ENCODE results near the gene P3H3. TPM values are rescaled to one million over a fixed set of nuclear protein-coding genes. Genes with fewer than 3 reads are reported as not detected.

P3H3 gene
- polyA plus RNA-seq, 1 donor (not counting 4 experiments of a cell fraction or from before 2014, with no cell fraction given): 3.9 TPM

DNA sequence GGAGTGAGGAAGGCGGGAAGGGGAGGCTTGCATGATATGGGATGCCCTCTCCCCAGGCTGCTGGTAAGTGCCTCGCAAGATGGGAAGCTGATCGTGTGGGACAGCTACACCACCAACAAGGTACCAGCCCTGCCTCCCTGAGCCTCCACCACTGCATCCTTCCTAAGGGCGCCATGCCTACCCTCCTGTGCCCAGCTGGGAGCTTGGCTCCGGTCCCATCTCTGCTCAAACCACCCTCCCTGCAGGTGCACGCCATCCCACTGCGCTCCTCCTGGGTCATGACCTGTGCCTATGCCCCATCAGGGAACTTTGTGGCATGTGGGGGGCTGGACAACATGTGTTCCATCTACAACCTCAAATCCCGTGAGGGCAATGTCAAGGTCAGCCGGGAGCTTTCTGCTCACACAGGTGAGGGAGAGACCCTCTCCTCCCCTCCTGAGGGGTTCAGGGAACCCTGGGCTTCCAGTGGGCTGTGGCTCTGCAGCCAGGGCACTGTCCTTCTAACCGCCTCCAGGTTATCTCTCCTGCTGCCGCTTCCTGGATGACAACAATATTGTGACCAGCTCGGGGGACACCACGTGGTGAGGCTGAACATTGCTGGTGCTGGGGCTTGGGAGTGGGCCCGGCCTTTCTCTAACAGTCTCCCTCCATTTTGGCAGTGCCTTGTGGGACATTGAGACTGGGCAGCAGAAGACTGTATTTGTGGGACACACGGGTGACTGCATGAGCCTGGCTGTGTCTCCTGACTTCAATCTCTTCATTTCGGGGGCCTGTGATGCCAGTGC, 15.1 kb downstream of the P3H3 start:
- dilution Hi-C loops (cut with MboI; ENCODE audit: extremely low pct_ligation_motif_present, low sequenced_read_pairs): no loop called here
- no peak overlapping the region for H3K27ac ChIP-seq (ENCODE audit: control insufficient read depth, insufficient read depth, low read length)
- H3K9me3 ChIP-seq (ENCODE audit: control insufficient read depth, low read depth, low read length): no peaks in the 10 kb centered on the region
- no peak for FAIRE-seq
- no peak overlapping the region for H3K9ac ChIP-seq (ENCODE audit: control insufficient read depth, extremely low read depth, insufficient read depth, low read length)
- no peaks in the 10 kb centered on the region for H3K4me1 ChIP-seq (ENCODE audit: control insufficient read depth, extremely low read depth, insufficient read depth, low read length)
- no peak overlapping the region for H2AFZ ChIP-seq (ENCODE audit: control insufficient read depth, low read length)
- no peaks in the 10 kb centered on the region for H3K9me1 ChIP-seq (ENCODE audit: control insufficient read depth, extremely low read depth, insufficient read depth, low read length)
- H3K4me2 ChIP-seq (ENCODE audit: control insufficient read depth, extremely low read depth, insufficient read depth, low read depth, low read length): no peak overlapping the region
- peaks cover 2% of the 10 kb centered on the region for H4K20me1 ChIP-seq (ENCODE audit: control insufficient read depth, extremely low read depth, insufficient read depth, low read length)
- no peak overlapping the region for H3K4me3 ChIP-seq (ENCODE audit: control insufficient read depth in 2 of 3, extremely low read depth in 1 of 3, insufficient read depth in 2 of 3, low read depth in 1 of 3, low read length in 3 of 3)
- DNase-seq (ENCODE audit: low read depth, low spot score): no peak
- H3K36me3 ChIP-seq (ENCODE audit: control insufficient read depth in 2 of 2, extremely low read depth in 1 of 2, insufficient read depth in 2 of 2, low read length in 2 of 2): peaks cover 7 to 15% of the 10 kb centered on the region in 2 experiments
- H3K27me3 ChIP-seq (ENCODE audit: control insufficient read depth, extremely low read depth, insufficient read depth, low read length): no peaks in the 10 kb centered on the region
- no peaks in the 10 kb centered on the region for H3K79me2 ChIP-seq (ENCODE audit: control insufficient read depth, insufficient read depth, low read length)
- TF ChIP-seq EZH2 (IDR thresholded peaks at IDR 0.05; ENCODE audit: low read length): no peak
- TF ChIP-seq, protein P1, sequence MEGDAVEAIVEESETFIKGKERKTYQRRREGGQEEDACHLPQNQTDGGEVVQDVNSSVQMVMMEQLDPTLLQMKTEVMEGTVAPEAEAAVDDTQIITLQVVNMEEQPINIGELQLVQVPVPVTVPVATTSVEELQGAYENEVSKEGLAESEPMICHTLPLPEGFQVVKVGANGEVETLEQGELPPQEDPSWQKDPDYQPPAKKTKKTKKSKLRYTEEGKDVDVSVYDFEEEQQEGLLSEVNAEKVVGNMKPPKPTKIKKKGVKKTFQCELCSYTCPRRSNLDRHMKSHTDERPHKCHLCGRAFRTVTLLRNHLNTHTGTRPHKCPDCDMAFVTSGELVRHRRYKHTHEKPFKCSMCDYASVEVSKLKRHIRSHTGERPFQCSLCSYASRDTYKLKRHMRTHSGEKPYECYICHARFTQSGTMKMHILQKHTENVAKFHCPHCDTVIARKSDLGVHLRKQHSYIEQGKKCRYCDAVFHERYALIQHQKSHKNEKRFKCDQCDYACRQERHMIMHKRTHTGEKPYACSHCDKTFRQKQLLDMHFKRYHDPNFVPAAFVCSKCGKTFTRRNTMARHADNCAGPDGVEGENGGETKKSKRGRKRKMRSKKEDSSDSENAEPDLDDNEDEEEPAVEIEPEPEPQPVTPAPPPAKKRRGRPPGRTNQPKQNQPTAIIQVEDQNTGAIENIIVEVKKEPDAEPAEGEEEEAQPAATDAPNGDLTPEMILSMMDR (optimal IDR thresholded peaks at IDR 0.05 in 1 of 3, IDR thresholded peaks at IDR 0.05 in 1 of 3, conservative IDR thresholded peaks at IDR 0.05 in 1 of 3; ENCODE audit: extremely low read depth in 1 of 3, insufficient read depth in 2 of 3, low read length in 3 of 3): no peak

DNA sequence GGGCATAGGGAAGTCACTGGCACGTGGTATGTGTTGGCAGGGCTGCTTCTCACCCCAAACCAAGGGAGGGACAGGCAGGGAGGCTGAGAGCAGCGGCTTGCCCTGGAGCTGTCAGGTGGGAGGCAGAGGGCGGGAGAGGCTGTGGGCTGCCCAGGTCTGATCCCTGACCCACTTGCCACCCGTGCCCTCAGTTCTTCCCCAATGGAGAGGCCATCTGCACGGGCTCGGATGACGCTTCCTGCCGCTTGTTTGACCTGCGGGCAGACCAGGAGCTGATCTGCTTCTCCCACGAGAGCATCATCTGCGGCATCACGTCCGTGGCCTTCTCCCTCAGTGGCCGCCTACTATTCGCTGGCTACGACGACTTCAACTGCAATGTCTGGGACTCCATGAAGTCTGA, 17.2 kb downstream of the P3H3 start:
- no peak overlapping the region for H3K4me2 ChIP-seq (ENCODE audit: control insufficient read depth, extremely low read depth, insufficient read depth, low read depth, low read length)
- H3K9me3 ChIP-seq (ENCODE audit: control insufficient read depth, low read depth, low read length): no peaks in the 10 kb centered on the region
- no peaks in the 10 kb centered on the region for H4K20me1 ChIP-seq (ENCODE audit: control insufficient read depth, extremely low read depth, insufficient read depth, low read length)
- H3K27me3 ChIP-seq (ENCODE audit: control insufficient read depth, extremely low read depth, insufficient read depth, low read length): no peaks in the 10 kb centered on the region
- no peak overlapping the region for H3K4me3 ChIP-seq (ENCODE audit: control insufficient read depth in 2 of 3, extremely low read depth in 1 of 3, insufficient read depth in 2 of 3, low read depth in 1 of 3, low read length in 3 of 3)
- H3K79me2 ChIP-seq (ENCODE audit: control insufficient read depth, insufficient read depth, low read length): peaks cover 7% of the 10 kb centered on the region
- H3K9ac ChIP-seq (ENCODE audit: control insufficient read depth, extremely low read depth, insufficient read depth, low read length): no peak overlapping the region
- FAIRE-seq (no peak), DNase-seq (ENCODE audit: low read depth, low spot score) (no peak)
- dilution Hi-C loops (cut with MboI; ENCODE audit: extremely low pct_ligation_motif_present, low sequenced_read_pairs): no loop called here
- H3K36me3 ChIP-seq (ENCODE audit: control insufficient read depth in 2 of 2, extremely low read depth in 1 of 2, insufficient read depth in 2 of 2, low read length in 2 of 2): peaks cover 5 to 27% of the 10 kb centered on the region in 2 experiments
- TF ChIP-seq, protein P1 (optimal IDR thresholded peaks at IDR 0.05 in 1 of 3, IDR thresholded peaks at IDR 0.05 in 1 of 3, conservative IDR thresholded peaks at IDR 0.05 in 1 of 3; ENCODE audit: extremely low read depth in 1 of 3, insufficient read depth in 2 of 3, low read length in 3 of 3): no peak
- no peak for TF ChIP-seq EZH2 (IDR thresholded peaks at IDR 0.05; ENCODE audit: low read length)
- H3K4me1 ChIP-seq (ENCODE audit: control insufficient read depth, extremely low read depth, insufficient read depth, low read length): peaks cover 5% of the 10 kb centered on the region
- H3K27ac ChIP-seq (ENCODE audit: control insufficient read depth, insufficient read depth, low read length): no peak overlapping the region
- H3K9me1 ChIP-seq (ENCODE audit: control insufficient read depth, extremely low read depth, insufficient read depth, low read length): no peaks in the 10 kb centered on the region
- no peak overlapping the region for H2AFZ ChIP-seq (ENCODE audit: control insufficient read depth, low read length)

Data from keratinocyte (primary cell).